Dermis lymphatic vessel endothelial cell (primary cell): ENCODE data around the gene AHSG. TPM values are rescaled to one million over a fixed set of nuclear protein-coding genes. Genes with fewer than 3 reads are reported as not detected.

Source experiments
- total RNA-seq: library from RNA; depleted of rRNA; stranded (reverse); fragments of >200 nt; gene quantifications from 2 replicates; pipeline ENCODE4 v1.2.1, GENCODE V29; 2014

The AHSG gene
- 0.09 TPM in 1 of 2 replicates, not detected in the other for total RNA-seq

GRCh38 chr3:186612721-186613636 is at the start of gene AHSG:
TSS of gene AHSG (plus strand) at chr3:186613060. CDS start at chr3:186613142, 82 bp downstream.

DNA sequence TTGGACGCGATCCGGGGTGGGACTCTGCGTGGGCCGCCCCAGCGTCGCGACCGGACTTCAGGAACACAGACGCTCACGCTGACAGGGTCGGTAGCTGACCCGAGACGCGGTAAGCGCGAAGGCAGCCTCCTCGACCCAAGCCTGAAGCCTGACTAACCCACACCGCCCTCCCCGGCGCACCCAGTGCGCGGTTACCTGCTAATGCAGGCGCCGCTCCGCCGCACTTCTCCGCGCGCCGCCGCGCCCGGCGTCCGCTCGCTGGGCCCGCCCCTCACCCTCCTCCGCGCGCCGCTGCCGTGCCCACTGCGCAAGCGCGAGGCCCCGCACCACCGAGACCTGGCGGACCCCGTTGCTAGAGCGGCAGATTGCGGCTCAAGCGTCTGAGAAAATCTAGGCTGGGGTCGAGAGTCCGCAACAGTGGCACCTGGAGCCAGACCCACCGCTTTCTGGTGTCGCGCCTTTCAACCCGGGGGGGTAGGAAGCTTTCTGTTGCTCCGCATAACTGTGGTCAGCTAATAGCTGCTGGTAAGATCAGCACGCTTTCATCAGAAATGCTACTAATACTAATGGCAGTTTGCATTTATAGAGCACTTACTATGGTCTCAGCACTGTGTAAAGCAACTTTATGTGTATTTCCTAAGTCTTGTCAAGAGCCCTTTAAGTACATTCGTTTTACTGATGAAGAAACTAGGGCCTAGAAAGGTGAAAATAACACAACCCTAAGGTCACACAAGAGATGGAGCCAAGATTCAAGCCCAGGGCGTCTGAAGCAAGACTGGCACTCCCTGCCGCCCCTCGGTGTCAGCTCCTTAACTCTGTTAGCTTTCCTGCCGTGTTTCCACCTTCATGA is 45.6 kb upstream of the AHSG start, which contains the start of gene TBCCD1:
Gene TBCCD1, minus strand, starts transcription at position 268 of the 850 bp plus-strand sequence. CDS start 3,010 bp downstream, outside the sequence.

GRCh38 chr3:186570096-186570940 is 42.5 kb upstream of the AHSG start, which contains the start of gene DNAJB11:
TSS of gene DNAJB11 (plus strand) at chr3:186570720. CDS start at chr3:186570898, 178 bp downstream.

GRCh38 chr3:186639778-186640472 is 27.1 kb downstream of the AHSG start, which contains the start of gene FETUB:
TSS of gene FETUB (plus strand) at chr3:186640399. CDS start at chr3:186640461, 62 bp downstream.

DNA sequence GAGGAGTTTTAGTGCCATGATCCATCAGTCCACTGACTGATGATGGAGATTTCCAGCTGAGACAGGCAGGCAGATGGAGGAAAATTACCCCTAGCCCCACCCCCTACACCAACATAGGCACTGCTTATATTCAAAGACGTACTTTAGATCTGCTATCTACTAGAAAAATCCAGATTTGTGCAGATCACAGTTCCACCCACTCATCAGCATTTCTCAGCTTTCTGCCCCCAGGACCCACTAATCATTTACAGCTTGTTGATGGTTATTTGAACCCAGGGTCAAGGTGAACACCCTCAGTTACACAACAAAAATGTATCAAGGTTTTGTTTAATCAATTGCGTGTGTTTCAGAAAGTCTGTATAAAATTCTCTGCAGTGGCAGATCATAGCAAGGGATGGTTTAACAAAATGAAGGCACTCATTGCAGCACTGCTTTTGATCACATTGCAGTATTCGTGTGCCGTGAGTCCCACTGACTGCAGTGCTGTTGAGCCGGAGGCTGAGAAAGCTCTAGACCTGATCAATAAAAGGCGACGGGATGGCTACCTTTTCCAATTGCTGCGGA is 52.8 kb downstream of the AHSG start, which contains the start of gene HRG:
Gene HRG, plus strand, starts transcription at position 390 of the 564 bp plus-strand sequence. Its CDS starts 18 bp downstream, at position 408.

Other genes starting within 250 kb of the AHSG start
- gene CRYGS, start 68.7 kb upstream of the AHSG start, total RNA-seq: 0.98 and 1.1 TPM in 2 replicates
- gene TBCCD1, start 45.7 kb upstream of the AHSG start, total RNA-seq: 15.9 and 19.3 TPM in 2 replicates
- gene DNAJB11, start 42.3 kb upstream of the AHSG start, total RNA-seq: 51.0 and 59.7 TPM in 2 replicates
- not detected in 2 replicates for gene FETUB, start 27.3 kb downstream of the AHSG start, total RNA-seq
- gene HRG, start 53.0 kb downstream of the AHSG start, total RNA-seq: not detected in 2 replicates
- gene KNG1, start 104.3 kb downstream of the AHSG start, total RNA-seq: not detected in 2 replicates
- gene EIF4A2, start 170.5 kb downstream of the AHSG start, total RNA-seq: 452 and 554 TPM in 2 replicates
- gene RFC4, start 193.4 kb downstream of the AHSG start, total RNA-seq: 7.9 and 9.6 TPM in 2 replicates
- gene ADIPOQ, start 229.7 kb downstream of the AHSG start, total RNA-seq: not detected in 2 replicates